Astrocyte (in vitro differentiated cells and primary cell): ENCODE measurements around the gene SLC38A3. TPM values are rescaled to one million over a fixed set of nuclear protein-coding genes. Genes with fewer than 3 reads are reported as not detected.

Source experiments
- DNase-seq: peaks from one replicate; pipeline ENCODE4 v3.0.0-alpha.2; 2010; ENCODE audit warnings: low read depth
- FAIRE-seq: peaks from 2 replicates; lab custom pipeline; 2011; peaks lifted over from hg19 to GRCh38; lab: Jason Lieb, UNC
- H2AFZ ChIP-seq: 2 replicates; pipeline ENCODE4 v1.6.0; 2012; ENCODE audit warnings: low read depth, low read length, inconsistent platforms
- H3K27ac ChIP-seq: 2 replicates; pipeline ENCODE4 v1.5.1; 2011; ENCODE audit warnings: low read depth, low read length, inconsistent platforms
- H3K27me3 ChIP-seq: 2 replicates; pipeline ENCODE4 v1.6.0; 2011; ENCODE audit warnings: low read length, inconsistent platforms; ENCODE audit not compliant: insufficient read depth
- H3K36me3 ChIP-seq: 2 replicates; pipeline ENCODE4 v1.5.1; 2011; ENCODE audit warnings: low read length, inconsistent platforms; ENCODE audit not compliant: insufficient read depth
- H3K4me1 ChIP-seq: 2 replicates; pipeline ENCODE4 v1.5.1; 2011; ENCODE audit warnings: low read length, inconsistent platforms; ENCODE audit not compliant: insufficient read depth
- H3K4me2 ChIP-seq: 2 replicates; pipeline ENCODE4 v1.6.0; 2012; ENCODE audit warnings: low read length, inconsistent platforms
- H3K4me3 ChIP-seq: 2 replicates; pipeline ENCODE4 v1.5.1; 2011; ENCODE audit warnings: low read depth, mild to moderate bottlenecking, low read length, inconsistent platforms; ENCODE audit not compliant: insufficient read depth
- H3K79me2 ChIP-seq: 2 replicates; pipeline ENCODE4 v1.6.0; 2012; ENCODE audit warnings: mild to moderate bottlenecking, low read length, inconsistent platforms; ENCODE audit not compliant: insufficient read depth
- H3K9ac ChIP-seq: 2 replicates; pipeline ENCODE4 v1.6.0; 2012; ENCODE audit warnings: mild to moderate bottlenecking, low read length, inconsistent platforms
- H3K9me3 ChIP-seq: 2 replicates; pipeline ENCODE4 v1.5.1; 2012; ENCODE audit warnings: low read depth, mild to moderate bottlenecking, low read length, inconsistent platforms; ENCODE audit not compliant: insufficient read depth
- H4K20me1 ChIP-seq: 2 replicates; pipeline ENCODE4 v1.6.0; 2012; ENCODE audit warnings: low read length, inconsistent platforms; ENCODE audit not compliant: insufficient read depth
- H3K27ac Mint-ChIP-seq: one replicate; pipeline ENCODE4 v1.8.0; 2021; ENCODE audit warnings: mild to moderate bottlenecking, mixed read lengths; ENCODE audit not compliant: unreplicated experiment
- H3K27me3 Mint-ChIP-seq: one replicate; pipeline ENCODE4 v1.8.0; 2021; ENCODE audit warnings: low read depth, mixed read lengths; ENCODE audit not compliant: unreplicated experiment
- H3K36me3 Mint-ChIP-seq: one replicate; pipeline ENCODE4 v1.8.0; 2021; ENCODE audit warnings: low read depth, mixed read lengths; ENCODE audit not compliant: unreplicated experiment
- H3K4me1 Mint-ChIP-seq: one replicate; pipeline ENCODE4 v1.8.0; 2021; ENCODE audit warnings: low read depth, mixed read lengths; ENCODE audit not compliant: unreplicated experiment
- H3K4me3 Mint-ChIP-seq: one replicate; pipeline ENCODE4 v1.8.0; 2021; ENCODE audit warnings: mild to moderate bottlenecking, moderate library complexity, mixed read lengths; ENCODE audit not compliant: unreplicated experiment
- H3K9me3 Mint-ChIP-seq: one replicate; pipeline ENCODE4 v1.8.0; 2021; ENCODE audit warnings: mild to moderate bottlenecking, mixed read lengths; ENCODE audit not compliant: unreplicated experiment
- CTCF ChIP-seq: IDR thresholded peaks from 2 replicates; pipeline ENCODE4 v1.5.1; 2011; ENCODE audit warnings: low read depth, mild to moderate bottlenecking, inconsistent platforms, low read length, moderate library complexity; ENCODE audit not compliant: insufficient read depth
- EZH2 ChIP-seq: IDR thresholded peaks from 2 replicates; pipeline ENCODE4 v1.6.1; 2012; ENCODE audit warnings: mild to moderate bottlenecking, low read length, inconsistent platforms; ENCODE audit not compliant: insufficient read depth
- total RNA-seq: library from RNA; stranded (reverse); gene quantifications from 2 replicates; pipeline ENCODE4 v1.2.1, GENCODE V29; 2021

The SLC38A3 gene
- total RNA-seq, 1 donor from 2014 or later = 0.68 TPM

- Mint-ChIP-seq H3K9me3 (no peaks in the 10 kb centered on the region), H3K27ac (no peak overlapping the region), H3K36me3 (peaks cover 5% of the 10 kb centered on the region), H3K4me1 (no peaks in the 10 kb centered on the region), H3K4me3 (no peak overlapping the region), H3K27me3 (peaks cover 16% of the 10 kb centered on the region)
- FAIRE-seq = no peak
- DNase-seq = no peak
- Histone ChIP-seq H3K79me2 (no peaks in the 10 kb centered on the region), H3K4me2 (no peak overlapping the region), H3K9ac (no peak overlapping the region), H2AFZ (no peak overlapping the region), H3K36me3 (no peaks in the 10 kb centered on the region), H3K4me1 (peaks cover 3% of the 10 kb centered on the region), H3K4me3 (no peak overlapping the region), H4K20me1 (no peaks in the 10 kb centered on the region), H3K27me3 (no peaks in the 10 kb centered on the region), H3K9me3 (no peaks in the 10 kb centered on the region), H3K27ac (no peak overlapping the region)
- no peak for TF ChIP-seq CTCF
- TF ChIP-seq EZH2 = no peak
These were observed 19.8 kb upstream of the SLC38A3 start for GRCh38 chr3:50185230-50185629.

GRCh38 chr3:50186096-50186495, 19.0 kb upstream of the SLC38A3 start:
- peaks cover 3% of the 10 kb centered on the region for H3K4me1 ChIP-seq
- H3K9me3 ChIP-seq = no peaks in the 10 kb centered on the region
- H3K79me2 ChIP-seq = no peaks in the 10 kb centered on the region
- DNase-seq (no peak), FAIRE-seq (no peak)
- H4K20me1 ChIP-seq = no peaks in the 10 kb centered on the region
- H3K9ac ChIP-seq = no peak overlapping the region
- H3K4me1 Mint-ChIP-seq = no peaks in the 10 kb centered on the region
- no peak overlapping the region for H3K4me3 ChIP-seq
- H2AFZ ChIP-seq = no peak overlapping the region
- no peaks in the 10 kb centered on the region for H3K27me3 ChIP-seq
- no peak overlapping the region for H3K4me3 Mint-ChIP-seq
- H3K27ac Mint-ChIP-seq = no peak overlapping the region
- no peak overlapping the region for H3K4me2 ChIP-seq
- peaks cover 5% of the 10 kb centered on the region for H3K36me3 Mint-ChIP-seq
- TF ChIP-seq CTCF = no peak
- TF ChIP-seq EZH2 = no peak
- H3K36me3 ChIP-seq = no peaks in the 10 kb centered on the region
- H3K27me3 Mint-ChIP-seq = peaks cover 19% of the 10 kb centered on the region
- no peaks in the 10 kb centered on the region for H3K9me3 Mint-ChIP-seq
- H3K27ac ChIP-seq = no peak overlapping the region

GRCh38 chr3:50187750-50188149, 17.3 kb upstream of the SLC38A3 start:
- no peaks in the 10 kb centered on the region for H3K9me3 Mint-ChIP-seq
- TF ChIP-seq EZH2 = no peak
- no peak for TF ChIP-seq CTCF
- Histone ChIP-seq H4K20me1 (no peaks in the 10 kb centered on the region), H3K4me3 (no peak overlapping the region), H3K36me3 (no peaks in the 10 kb centered on the region), H3K27me3 (no peaks in the 10 kb centered on the region), H3K9me3 (no peaks in the 10 kb centered on the region), H3K9ac (no peak overlapping the region), H3K4me1 (peaks cover 3% of the 10 kb centered on the region), H3K4me2 (no peak overlapping the region), H3K79me2 (no peaks in the 10 kb centered on the region), H3K27ac (no peak overlapping the region), H2AFZ (no peak overlapping the region)
- DNase-seq (no peak), FAIRE-seq (no peak)
- no peak overlapping the region for H3K4me3 Mint-ChIP-seq
- H3K4me1 Mint-ChIP-seq = no peaks in the 10 kb centered on the region
- H3K36me3 Mint-ChIP-seq = peaks cover 5% of the 10 kb centered on the region
- H3K27ac Mint-ChIP-seq = no peak overlapping the region
- H3K27me3 Mint-ChIP-seq = peaks cover 18% of the 10 kb centered on the region
